Measurements from ENCODE around the gene KLHL8.
A peak's percentile ranks its signal among the peaks of the same experiment; 100 is the strongest.
"Not testable (repeated sequence)": the region's sequence is repeated elsewhere in the genome, so short reads cannot be mapped to it uniquely, and the experiment has no call there.

Gene KLHL8

DNA sequence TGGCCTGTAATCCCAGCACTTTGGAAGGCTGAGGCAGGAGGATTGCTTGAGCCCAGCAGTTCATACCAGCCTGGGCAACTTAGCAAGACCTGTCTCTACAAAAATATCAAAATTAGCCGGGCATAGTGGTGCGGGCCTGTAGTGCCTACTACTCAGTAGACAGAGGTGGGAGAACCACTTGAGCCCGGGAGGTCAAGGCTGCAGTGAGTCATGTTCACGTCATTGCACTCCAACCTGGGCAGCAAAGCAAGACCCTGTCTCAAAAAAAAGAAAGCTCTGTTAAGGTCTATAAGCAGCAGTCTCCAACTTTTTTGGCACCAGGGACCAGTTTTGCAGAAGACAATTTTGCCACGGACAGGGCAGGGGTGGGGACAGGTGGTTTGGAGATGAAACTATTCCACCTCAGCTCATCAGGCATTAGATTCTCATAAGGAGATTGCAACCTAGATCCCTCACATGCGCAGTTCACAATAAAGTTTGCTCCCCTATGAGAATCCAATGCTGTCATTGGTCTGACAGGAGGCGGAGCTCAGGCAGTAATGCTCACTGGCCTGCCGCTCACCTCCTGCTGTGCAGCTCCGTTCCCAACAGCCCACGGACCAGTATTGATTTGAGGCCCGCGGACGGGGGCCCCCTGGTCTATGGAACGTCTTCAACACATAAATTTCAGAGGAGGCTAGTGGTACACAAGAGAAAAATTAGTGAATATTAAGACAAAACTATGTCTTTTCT, 67.9 kb downstream of the KLHL8 start:
- in situ Hi-C loops (cut with MboI; ENCODE audit: low sequenced_read_pairs, unreplicated experiment): no loop called here
- no peak for DNase-seq (ENCODE audit: low spot score)
- TF ChIP-seq, protein P1, sequence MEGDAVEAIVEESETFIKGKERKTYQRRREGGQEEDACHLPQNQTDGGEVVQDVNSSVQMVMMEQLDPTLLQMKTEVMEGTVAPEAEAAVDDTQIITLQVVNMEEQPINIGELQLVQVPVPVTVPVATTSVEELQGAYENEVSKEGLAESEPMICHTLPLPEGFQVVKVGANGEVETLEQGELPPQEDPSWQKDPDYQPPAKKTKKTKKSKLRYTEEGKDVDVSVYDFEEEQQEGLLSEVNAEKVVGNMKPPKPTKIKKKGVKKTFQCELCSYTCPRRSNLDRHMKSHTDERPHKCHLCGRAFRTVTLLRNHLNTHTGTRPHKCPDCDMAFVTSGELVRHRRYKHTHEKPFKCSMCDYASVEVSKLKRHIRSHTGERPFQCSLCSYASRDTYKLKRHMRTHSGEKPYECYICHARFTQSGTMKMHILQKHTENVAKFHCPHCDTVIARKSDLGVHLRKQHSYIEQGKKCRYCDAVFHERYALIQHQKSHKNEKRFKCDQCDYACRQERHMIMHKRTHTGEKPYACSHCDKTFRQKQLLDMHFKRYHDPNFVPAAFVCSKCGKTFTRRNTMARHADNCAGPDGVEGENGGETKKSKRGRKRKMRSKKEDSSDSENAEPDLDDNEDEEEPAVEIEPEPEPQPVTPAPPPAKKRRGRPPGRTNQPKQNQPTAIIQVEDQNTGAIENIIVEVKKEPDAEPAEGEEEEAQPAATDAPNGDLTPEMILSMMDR (IDR thresholded peaks at IDR 0.05; ENCODE audit: borderline replicate concordance, control extremely low read depth, extremely low read depth, insufficient read depth, missing control alignments): no peak

DNA sequence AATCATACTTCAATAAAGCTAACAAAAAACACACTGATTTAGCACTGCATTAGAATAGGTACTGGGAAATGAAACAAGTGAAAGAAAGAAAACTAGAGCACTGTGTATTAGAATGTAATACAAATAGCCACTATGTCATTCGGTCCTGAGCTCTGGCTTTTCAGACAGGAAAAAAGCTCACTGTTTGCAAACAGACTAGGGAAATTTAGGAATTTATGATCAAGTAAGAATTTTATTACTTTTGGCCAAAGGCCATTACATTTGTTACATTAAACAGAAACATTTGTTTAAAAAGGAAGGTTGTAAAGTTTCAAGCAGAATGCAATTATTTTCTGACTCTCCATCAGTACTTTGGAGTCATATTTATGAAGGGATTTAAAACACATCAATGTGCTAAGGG, 68.7 kb downstream of the KLHL8 start:
- DNase-seq (ENCODE audit: low spot score): no peak
- TF ChIP-seq, protein P1 (IDR thresholded peaks at IDR 0.05; ENCODE audit: borderline replicate concordance, control extremely low read depth, extremely low read depth, insufficient read depth, missing control alignments): no peak
- in situ Hi-C loops (cut with MboI; ENCODE audit: low sequenced_read_pairs, unreplicated experiment): no loop called here

DNA sequence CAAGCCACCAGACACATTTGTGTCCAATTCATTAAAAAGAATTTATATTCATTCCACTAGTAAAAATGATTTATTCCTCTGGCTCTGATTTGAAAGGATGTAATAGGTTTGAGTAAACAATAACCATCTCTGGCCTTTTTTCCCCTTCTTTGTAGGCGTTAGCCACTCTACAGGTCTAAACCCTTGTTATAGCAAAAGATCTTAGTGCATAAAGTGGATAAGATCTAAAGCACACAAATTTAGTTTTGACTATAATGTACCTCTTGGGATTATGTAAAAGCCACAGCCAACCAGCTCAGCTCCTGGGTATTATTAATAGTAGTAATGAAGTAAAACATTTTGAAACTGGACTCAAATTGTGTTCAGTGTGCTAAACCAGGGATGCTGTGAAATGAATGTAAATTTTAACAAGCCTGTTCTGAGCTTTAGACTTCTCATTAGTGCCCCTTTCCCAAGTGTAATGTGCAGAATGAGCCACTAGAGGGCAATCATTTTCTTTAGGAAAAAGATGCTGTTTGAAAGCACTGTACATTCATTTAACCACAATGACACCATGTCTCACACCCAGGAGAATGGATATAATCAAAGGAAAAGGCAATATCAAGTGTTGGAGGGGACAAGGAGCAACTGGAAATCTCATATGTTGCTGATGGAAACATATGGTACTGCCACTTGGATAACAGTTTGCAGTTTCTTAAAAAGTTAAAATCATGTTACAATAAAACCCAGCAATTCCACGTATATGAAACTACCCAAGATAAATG, 69.7 kb downstream of the KLHL8 start:
- DNase-seq (ENCODE audit: low spot score): peak; percentile 51
- in situ Hi-C loops (cut with MboI; ENCODE audit: low sequenced_read_pairs, unreplicated experiment): no loop called here
- TF ChIP-seq, protein P1 (IDR thresholded peaks at IDR 0.05; ENCODE audit: borderline replicate concordance, control extremely low read depth, extremely low read depth, insufficient read depth, missing control alignments): peak; percentile 78

DNA sequence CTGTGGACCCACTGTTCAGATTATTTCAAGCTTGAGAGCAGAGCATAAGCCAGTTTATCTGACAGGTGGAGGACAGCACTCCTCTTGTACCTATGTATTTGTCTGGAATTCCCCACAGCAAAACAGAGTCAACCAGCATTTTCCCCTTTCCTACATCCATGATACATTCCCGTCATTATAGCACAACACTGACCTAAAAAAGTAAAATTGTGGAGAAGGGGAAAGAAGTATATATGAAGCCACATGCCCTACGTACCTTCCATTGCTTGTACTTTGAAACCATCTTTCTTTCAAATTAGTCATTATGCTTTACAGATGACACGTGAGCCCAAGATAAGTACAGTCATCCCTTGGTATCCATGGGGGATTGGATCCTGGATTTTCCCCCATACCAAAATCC, 73.3 kb downstream of the KLHL8 start:
- DNase-seq (ENCODE audit: low spot score): no peak
- TF ChIP-seq, protein P1 (IDR thresholded peaks at IDR 0.05; ENCODE audit: borderline replicate concordance, control extremely low read depth, extremely low read depth, insufficient read depth, missing control alignments): no peak
- in situ Hi-C loops (cut with MboI; ENCODE audit: low sequenced_read_pairs, unreplicated experiment): loop anchor here (5.0 kb wide), 1 partner anchor 80 kb away; no protein-coding TSS in a partner anchor

DNA sequence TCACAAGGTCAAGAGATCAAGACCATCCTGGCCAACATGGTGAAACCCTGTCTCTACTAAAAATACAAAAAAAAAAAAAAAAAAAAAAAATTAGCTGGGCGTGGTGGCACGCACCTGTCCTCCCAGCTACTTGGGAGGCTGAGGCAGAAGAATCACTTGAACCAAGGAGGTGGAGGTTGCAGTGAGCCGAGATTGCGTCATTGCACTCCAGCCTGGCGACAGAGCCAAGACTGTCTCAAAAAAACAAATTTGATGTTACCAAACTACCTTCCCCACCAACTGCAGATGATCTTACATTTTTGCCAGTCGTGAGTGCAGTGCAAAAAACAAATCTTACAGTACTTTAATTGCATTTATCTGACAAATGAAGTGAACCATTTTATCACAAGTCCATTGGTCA, 74.5 kb downstream of the KLHL8 start:
- in situ Hi-C loops (cut with MboI; ENCODE audit: low sequenced_read_pairs, unreplicated experiment): loop anchor here (5.0 kb wide), 1 partner anchor 81 kb away; no protein-coding TSS in a partner anchor
- not testable (repeated sequence) for DNase-seq (ENCODE audit: low spot score)

DNA sequence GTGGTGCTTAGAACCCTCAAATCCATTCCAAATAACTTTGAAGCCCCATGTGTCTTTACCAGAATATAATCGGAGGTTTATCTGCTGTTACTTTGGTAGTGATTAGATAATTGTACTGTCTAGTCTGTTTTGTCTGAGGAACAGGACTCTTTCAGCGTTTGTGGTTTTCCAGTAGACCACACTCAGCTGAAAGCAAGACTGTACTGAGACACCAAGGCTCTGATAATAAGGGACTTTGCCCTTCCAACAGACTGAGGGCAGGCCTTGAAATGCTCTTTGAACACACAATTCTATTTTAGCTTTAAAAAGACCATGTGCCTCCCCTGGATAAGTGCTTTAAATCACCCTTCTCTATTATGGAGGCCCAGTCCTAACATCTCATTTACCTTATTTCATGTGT, 76.1 kb downstream of the KLHL8 start:
- in situ Hi-C loops (cut with MboI; ENCODE audit: low sequenced_read_pairs, unreplicated experiment): no loop called here

More for the DNA sequence above, 76.1 kb downstream of the KLHL8 start:
- TF ChIP-seq, protein P1 (IDR thresholded peaks at IDR 0.05; ENCODE audit: borderline replicate concordance, control extremely low read depth, extremely low read depth, insufficient read depth, missing control alignments): no peak
- DNase-seq (ENCODE audit: low spot score): no peak
